Activated naive CD8-positive, alpha-beta T cell treated with anti-CD3 and anti-CD28 coated beads, Interleukin-2, amount 50 U/mL, for 16 hours (primary cell): ENCODE data around the gene FOXL1.

ENCODE experiments used
- DNase-seq: peaks from one replicate; pipeline ENCODE4 v3.0.0-alpha.2; 2020; ENCODE audit warnings: low read depth, low spot score

FOXL1 gene

DNA sequence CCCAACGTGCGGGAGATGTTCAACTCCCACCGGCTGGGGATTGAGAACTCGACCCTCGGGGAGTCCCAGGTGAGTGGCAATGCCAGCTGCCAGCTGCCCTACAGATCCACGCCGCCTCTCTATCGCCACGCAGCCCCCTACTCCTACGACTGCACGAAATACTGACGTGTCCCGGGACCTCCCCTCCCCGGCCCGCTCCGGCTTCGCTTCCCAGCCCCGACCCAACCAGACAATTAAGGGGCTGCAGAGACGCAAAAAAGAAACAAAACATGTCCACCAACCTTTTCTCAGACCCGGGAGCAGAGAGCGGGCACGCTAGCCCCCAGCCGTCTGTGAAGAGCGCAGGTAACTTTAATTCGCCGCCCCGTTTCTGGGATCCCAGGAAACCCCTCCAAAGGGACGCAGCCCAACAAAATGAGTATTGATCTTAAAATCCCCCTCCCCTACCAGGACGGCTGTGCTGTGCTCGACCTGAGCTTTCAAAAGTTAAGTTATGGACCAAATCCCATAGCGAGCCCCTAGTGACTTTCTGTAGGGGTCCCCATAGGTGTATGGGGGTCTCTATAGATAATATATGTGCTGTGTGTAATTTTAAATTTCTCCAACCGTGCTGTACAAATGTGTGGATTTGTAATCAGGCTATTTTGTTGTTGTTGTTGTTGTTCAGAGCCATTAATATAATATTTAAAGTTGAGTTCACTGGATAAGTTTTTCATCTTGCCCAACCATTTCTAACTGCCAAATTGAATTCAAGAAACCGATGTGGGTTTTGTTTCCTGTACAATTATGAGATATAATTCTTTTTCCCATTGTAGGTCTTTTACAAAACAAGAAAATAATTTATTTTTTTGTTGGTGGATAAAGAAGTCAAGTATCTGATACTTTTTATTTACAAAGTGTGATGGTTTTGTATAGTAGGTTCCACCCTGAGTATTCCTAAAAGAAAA is 9.4 kb upstream of the FOXL1 start:
- DNase-seq: no peak

DNA sequence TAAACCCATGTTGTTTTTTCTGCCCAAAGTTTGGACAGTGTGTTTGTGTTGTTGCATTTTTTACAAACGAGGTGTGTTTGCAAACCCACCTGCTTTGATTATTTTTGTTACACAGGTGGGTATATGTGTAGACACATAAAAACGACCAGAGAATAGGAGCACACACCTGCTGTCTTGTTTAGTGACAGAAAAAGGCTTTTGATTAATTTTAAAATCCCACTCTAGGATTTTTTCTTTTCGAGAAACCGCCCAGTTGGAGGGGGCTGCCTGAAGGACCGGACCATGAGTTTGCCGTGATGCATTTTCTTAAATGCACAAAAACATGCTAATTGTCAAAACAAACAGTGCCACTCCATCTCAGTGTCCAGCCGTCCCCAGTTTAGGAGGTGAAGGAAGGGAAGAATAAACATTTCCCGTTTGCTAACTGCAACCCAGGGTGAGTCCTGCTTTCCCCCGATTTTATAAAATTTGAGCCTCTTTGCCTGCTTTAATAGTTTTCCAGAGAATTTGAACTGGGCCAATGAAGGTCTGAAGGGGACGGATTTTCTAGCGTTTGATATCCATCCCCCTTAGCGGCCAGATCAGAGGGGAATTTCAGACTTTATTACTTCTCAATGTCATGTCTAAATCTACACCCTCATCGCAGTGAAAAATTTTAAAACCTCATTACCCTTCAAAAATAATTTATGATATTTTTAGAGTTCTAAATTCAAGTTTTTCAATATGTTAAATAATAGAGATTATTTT is 8.5 kb upstream of the FOXL1 start:
- no peak for DNase-seq

DNA sequence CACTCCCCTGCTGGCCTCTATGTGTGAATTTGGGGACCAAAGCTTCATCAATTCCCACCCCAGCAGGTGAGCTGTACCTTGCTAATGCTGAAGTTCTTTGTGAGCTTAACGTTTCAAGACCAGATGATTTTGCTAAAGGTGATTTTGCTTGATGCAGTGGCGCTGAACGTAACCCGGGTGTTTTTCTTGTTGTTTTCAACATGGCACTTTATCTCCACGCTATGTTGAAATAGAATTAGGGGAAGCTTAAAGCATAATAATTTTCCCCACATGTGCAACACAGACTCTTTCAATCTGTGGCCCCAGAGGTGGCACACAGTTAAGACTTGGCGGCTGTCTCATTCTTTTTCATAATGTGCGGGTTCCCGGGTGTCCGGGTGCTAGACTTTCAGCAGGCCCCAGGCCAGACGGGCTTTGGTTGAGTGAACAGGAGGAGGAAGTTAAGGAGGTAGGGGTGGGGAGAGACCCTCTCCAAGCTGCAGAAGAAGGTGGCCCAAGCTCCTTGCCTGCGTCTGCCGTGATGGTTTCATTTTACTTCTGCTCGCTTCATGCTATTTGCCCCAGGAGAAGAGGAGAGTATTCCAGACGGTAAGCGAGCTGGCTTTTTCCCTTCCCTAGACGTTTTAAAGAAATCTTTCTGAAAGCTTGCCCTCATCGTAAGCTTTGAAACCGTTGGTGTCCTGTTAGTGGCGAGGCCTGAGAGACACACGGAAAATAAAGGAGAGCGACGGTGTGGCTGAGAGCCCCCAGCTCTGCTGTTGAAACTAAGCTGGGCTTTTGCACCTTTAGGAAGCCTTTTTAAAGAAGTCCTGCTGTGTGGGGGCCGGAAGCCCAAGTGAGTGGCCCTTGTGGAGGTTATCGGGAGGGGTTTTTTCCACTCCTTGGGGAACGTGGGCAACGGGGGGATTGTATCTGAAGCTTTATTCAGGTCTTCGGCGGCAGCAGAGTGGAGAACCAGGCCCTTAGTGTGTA is 7.5 kb upstream of the FOXL1 start:
- DNase-seq: no peak

DNA sequence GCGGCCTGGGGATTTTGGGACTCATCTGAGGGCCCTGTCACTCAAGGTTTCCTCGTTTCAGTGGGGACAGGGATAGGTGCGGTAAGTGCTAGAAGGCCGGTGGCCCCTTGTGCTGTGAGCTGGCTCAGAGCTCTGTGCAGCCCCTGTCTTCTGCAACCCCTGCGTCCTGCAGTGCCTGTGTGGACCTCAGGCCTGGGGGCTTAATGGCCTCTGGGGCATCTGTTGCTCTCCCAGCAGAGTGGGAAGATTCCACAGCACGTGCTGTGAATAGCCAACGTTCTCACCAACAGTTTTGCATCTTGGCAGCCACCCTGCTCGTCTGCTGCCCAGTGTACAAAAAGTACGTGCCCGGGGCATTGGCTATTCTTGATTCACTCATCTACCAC is 6.8 kb upstream of the FOXL1 start:
- no peak for DNase-seq

- no peak for DNase-seq
Observed at GRCh38 chr16:86572041-86572521, 6.3 kb upstream of the FOXL1 start.

DNA sequence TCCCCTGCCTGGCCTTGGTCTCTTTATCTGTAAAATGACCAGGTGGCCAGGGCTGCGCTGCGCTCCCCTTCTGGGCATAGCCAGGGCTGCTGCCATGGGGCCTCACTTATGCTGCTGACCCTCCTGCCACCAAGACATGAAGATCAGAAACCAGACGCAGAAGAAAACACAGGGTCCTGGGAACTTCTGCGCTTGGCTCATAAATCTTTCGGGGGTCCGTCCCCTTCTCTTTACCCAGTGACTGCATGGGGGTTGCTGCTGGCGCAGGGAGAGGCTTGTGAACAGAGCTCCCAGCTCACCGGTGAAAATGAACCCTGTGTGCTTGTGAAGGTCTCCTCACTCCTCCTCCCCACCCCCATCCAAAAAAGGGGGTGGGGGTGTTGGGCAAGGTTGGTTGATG is 5.7 kb upstream of the FOXL1 start:
- no peak for DNase-seq

GRCh38 chr16:86573215-86573614 is 5.1 kb upstream of the FOXL1 start:
- no peak for DNase-seq

- no peak for DNase-seq
Observed at GRCh38 chr16:86573646-86574508, 4.5 kb upstream of the FOXL1 start.

GRCh38 chr16:86574646-86575045 is 3.7 kb upstream of the FOXL1 start:
- no peak for DNase-seq

GRCh38 chr16:86575095-86575685 is 3.2 kb upstream of the FOXL1 start:
- no peak for DNase-seq

DNA sequence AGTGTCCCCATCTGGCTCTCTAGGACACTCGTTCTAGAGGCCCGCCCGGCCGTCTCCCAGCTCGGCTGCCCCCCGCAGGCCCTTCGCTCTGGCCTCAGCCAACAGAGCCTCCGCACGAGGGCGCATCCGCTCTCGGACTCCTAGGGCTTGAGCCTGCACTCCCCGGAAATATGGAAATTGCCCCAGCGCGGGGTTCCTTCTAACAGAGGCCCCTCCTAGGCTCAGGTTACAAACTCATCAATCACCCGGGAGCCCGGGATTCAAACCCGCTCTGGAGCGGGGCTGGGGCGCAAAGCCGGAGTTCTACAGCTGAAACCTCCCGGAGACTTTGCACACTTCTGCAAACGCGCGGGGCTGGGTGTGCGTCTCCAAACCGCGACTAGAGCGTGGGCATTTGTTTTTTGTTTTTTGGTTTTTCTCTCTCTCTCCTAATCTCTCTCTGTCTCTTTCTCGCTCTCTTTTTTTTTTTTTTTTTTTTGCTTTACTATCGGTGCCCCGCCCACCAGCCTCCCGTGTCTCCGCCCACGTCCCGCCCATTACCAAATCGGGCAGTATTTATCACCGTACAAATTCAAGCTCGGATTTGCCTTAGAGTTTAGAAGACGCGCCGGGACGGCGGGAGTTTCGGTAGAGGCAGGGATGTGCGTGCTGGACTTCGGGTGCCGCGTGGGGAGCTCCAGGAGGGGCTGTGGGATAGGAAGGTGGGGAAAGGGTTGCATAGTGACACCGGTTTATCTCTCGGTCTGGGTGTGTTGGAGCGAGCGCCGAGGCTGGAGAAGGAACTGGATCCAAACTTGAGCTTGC is 2.4 kb upstream of the FOXL1 start:
- no peak for DNase-seq

GRCh38 chr16:86576591-86577313 is 1.6 kb upstream of the FOXL1 start:
- DNase-seq: no peak

DNA sequence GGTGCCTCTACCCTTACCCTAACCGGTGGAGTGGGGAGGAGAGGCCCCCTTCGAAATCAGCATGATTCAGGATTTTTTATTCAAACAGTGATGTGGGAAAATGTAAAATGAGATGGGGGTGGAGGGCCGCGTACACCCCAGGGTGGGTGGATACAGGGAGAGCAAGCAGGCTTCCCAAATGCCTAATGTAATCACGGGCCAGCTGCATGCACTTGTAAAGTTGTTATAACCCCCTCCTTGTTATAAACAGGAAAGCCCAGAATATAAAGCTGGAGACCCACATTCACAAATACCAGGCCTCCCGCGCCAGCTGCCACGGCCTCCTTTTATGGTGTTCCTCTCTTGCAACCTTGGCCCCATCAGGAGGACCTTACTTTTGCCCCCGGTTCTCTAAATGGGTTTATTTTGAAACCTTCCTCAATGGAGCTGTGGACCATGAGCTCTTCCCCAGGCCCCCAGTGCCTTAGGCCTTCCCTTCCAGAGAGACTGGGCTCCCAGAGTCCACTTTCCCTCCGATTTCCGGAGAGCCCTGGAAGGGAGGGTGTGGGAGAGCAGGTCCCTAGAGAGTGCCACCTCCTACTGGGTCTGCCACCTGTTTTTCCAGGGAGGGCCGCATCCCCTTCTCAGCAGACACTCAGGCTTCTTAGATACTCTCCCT is 906 bp upstream of the FOXL1 start:
- DNase-seq: no peak

- no peak for DNase-seq
Observed at GRCh38 chr16:86578611-86579267, 390 bp downstream of the FOXL1 start.

DNA sequence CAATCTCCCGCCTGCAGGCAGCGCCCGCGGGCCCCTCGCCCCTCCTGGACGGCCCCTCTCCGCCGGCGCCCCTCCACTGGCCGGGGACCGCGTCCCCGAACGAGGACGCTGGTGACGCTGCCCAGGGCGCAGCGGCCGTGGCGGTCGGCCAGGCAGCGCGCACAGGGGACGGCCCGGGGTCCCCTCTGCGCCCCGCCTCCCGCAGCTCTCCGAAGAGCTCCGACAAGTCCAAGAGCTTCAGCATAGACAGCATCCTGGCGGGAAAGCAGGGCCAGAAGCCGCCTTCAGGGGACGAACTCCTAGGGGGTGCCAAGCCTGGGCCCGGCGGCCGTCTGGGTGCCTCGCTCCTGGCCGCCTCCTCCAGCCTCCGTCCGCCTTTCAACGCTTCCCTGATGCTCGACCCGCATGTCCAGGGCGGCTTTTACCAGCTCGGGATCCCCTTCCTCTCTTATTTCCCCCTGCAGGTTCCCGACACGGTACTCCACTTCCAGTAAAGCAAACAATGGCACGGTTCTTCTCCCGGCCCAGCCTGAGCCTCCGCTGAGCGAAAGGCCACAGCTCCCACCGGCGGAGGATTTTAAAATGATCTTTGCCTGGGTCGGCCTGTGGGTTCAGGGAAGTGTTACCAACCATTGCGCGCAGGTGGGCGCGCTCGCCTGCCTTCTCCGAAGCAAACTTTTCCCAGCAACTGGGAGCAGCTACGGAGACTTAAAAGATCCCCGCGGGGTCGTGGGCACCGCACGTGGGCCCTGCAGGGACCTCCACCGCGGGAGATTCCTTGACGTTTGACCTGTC is 1.1 kb downstream of the FOXL1 start:
- DNase-seq: no peak

DNA sequence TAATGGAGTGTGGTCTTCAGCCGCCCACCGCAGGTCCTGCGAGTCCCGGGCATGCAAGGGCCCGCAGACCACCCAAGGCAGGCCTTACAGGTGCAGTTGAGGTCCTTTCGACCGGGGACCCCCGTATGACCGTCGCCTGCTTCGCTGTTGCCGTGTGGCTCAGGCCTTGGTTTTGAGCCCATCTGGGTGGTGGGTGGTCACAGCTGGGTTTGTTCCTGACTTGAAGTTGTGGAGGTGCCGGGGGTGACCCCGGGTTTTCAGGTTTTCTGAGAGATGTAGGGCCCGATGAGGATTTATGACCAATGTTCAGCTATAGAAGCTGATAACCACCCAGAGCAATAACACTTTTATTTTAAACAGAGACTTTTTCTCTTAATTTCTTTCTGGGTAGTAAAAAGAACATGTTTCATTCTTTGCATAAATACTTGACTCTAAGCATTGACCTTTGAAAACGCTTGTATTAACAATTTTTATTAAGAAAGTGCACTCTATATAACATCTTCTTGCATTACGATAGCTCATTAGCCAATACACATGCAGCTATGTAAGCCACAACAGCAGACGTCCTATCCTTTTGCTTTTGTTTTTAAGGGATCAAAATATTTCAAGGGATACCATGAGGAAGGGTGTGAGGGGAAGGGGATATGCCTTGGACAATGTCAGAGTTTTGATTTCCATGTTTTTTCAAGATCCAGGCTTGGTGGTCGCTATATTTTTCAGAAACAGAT is 1.9 kb downstream of the FOXL1 start:
- no peak for DNase-seq
